Prostate gland (tissue), 2 donors: ENCODE data around the gene DOCK10. TPM values are rescaled to one million over a fixed set of nuclear protein-coding genes. Genes with fewer than 3 reads are reported as not detected.

Source experiments
- DNase-seq: peaks from one replicate; pipeline ENCODE4 v3.0.0-alpha.2; 2019; ENCODE audit warnings: low spot score
- H3K27ac ChIP-seq, 2 donors: fragments of 200-600 bp; sonication (generic); 2 replicates each; pipeline ENCODE4 v1.5.1; 2017 to 2019
- H3K27me3 ChIP-seq: fragments of 200-600 bp; sonication (generic); replicated peaks from 2 replicates; pipeline ENCODE4 v1.5.1; 2019; ENCODE audit not compliant: insufficient read depth
- H3K36me3 ChIP-seq, 2 donors: fragments of 200-600 bp; sonication (generic); 1 replicate in 1 of 2; 2 replicates in 1 of 2; pipeline versions ENCODE4 v1.5.1 to v1.8.1; 2017 to 2019
- H3K4me1 ChIP-seq: fragments of 200-600 bp; sonication (generic); replicated peaks from 2 replicates; pipeline ENCODE4 v1.5.1; 2019
- H3K4me3 ChIP-seq, 2 donors: fragments of 200-600 bp; sonication (generic); 2 replicates each; pipeline ENCODE4 v1.5.1; 2017 to 2019
- H3K9me3 ChIP-seq: fragments of 200-600 bp; sonication (generic); 2 replicates; pipeline ENCODE4 v1.5.1; 2017
- POLR2A ChIP-seq: fragments of 450-650 bp; IDR thresholded peaks from one replicate; pipeline ENCODE4 v1.6.1; 2016; ENCODE audit warnings: antibody characterized with exemption, mild to moderate bottlenecking
- POLR2AphosphoS5 ChIP-seq: sonication (generic); formaldehyde crosslinking; IDR thresholded peaks from one replicate; pipeline ENCODE4 v1.6.1; 2017; ENCODE audit warnings: antibody characterized with exemption
- WGBS: methylation state at CpG from one replicate; pipeline ENCODE4 v1.1.5; 2018; 5-methylcytosine and 5-hydroxymethylcytosine counted together
- intact Hi-C: fragments of 100-400 bp; cut with DNase I; formaldehyde crosslinking; loops from one replicate; pipeline ENCODE4 v1.14.2; 2022
- total RNA-seq, 2 donors: library from RNA; depleted of rRNA; stranded (reverse); fragments of >200 nt; gene quantifications; one replicate each; pipeline ENCODE4 v1.1.0, GENCODE V29; 2016
- TF ChIP-seq, protein P1 (sequence below), 4 experiments: fragments of 200-600 bp in 2 of 4; fragments of 450-650 bp in 2 of 4; sonication (generic) in 2 of 4; IDR thresholded peaks; 1 replicate in 3 of 4; 2 replicates in 1 of 4; pipeline ENCODE4 v1.5.1; 2016 to 2019; ENCODE audit warnings: antibody characterized with exemption in 4 of 4, mild to moderate bottlenecking in 2 of 4, moderate library complexity in 2 of 4

The DOCK10 gene
- total RNA-seq, 2 donors from 2014 or later: 4.8 to 6.2 TPM

DNA sequence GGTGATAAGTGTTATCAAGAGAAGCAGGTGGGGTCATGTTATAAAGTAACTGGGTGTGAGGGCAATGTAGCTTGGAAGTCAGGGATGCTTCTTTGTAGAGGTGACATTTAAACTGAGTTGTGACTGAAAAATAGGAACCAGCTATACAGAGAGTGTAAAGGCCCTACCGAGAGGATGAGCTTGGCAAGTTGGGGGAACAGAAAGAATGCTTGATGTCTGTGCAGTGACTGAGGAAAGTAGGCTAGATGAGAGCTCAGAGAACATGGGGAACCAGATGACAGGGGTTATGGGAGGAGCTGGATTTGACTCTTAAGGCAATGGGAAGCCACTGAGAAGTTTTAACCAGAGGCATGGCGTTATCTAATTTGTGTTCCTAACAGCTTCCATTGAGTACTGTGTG is 115.3 kb downstream of the DOCK10 start:
- no peaks in the 10 kb centered on the region for H3K36me3 ChIP-seq
- TF ChIP-seq, protein P1, sequence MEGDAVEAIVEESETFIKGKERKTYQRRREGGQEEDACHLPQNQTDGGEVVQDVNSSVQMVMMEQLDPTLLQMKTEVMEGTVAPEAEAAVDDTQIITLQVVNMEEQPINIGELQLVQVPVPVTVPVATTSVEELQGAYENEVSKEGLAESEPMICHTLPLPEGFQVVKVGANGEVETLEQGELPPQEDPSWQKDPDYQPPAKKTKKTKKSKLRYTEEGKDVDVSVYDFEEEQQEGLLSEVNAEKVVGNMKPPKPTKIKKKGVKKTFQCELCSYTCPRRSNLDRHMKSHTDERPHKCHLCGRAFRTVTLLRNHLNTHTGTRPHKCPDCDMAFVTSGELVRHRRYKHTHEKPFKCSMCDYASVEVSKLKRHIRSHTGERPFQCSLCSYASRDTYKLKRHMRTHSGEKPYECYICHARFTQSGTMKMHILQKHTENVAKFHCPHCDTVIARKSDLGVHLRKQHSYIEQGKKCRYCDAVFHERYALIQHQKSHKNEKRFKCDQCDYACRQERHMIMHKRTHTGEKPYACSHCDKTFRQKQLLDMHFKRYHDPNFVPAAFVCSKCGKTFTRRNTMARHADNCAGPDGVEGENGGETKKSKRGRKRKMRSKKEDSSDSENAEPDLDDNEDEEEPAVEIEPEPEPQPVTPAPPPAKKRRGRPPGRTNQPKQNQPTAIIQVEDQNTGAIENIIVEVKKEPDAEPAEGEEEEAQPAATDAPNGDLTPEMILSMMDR (IDR thresholded peaks at IDR 0.05): no peak
- TF ChIP-seq POLR2A: no peak
- no peak for TF ChIP-seq POLR2AphosphoS5
- H3K9me3 ChIP-seq: no peaks in the 10 kb centered on the region
- intact Hi-C loops: no loop called here
- DNase-seq: no peak
- H3K27ac ChIP-seq: no peak overlapping the region
- H3K4me3 ChIP-seq: no peak overlapping the region
- H3K27me3 ChIP-seq: no peaks in the 10 kb centered on the region
- 82% methylated on average over 2 of the region's 2 CpGs for whole genome bisulfite sequencing
- H3K4me1 ChIP-seq: peaks cover 4% of the 10 kb centered on the region

DNA sequence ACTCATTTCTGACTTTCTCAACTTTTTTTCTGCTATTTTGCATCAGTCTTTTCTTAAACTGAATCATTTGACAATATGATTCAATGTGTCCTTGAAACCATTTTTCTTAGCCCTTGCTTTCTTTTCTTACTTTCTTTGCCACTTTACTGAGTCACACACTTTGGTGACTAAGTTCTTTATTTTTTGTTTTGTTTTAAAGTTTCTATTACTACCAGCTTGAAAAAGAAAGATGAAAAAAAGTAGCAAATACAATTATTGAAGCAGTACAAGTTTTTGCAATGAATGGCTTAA is 116.5 kb downstream of the DOCK10 start:
- Histone ChIP-seq H3K4me3 (no peak overlapping the region), H3K27me3 (no peaks in the 10 kb centered on the region), H3K36me3 (no peaks in the 10 kb centered on the region), H3K27ac (no peak overlapping the region), H3K4me1 (peaks cover 4% of the 10 kb centered on the region), H3K9me3 (no peaks in the 10 kb centered on the region)
- no peak for DNase-seq
- intact Hi-C loops: no loop called here
- TF ChIP-seq, protein P1 (IDR thresholded peaks at IDR 0.05): no peak
- TF ChIP-seq POLR2A (no peak), POLR2AphosphoS5 (no peak)

DNA sequence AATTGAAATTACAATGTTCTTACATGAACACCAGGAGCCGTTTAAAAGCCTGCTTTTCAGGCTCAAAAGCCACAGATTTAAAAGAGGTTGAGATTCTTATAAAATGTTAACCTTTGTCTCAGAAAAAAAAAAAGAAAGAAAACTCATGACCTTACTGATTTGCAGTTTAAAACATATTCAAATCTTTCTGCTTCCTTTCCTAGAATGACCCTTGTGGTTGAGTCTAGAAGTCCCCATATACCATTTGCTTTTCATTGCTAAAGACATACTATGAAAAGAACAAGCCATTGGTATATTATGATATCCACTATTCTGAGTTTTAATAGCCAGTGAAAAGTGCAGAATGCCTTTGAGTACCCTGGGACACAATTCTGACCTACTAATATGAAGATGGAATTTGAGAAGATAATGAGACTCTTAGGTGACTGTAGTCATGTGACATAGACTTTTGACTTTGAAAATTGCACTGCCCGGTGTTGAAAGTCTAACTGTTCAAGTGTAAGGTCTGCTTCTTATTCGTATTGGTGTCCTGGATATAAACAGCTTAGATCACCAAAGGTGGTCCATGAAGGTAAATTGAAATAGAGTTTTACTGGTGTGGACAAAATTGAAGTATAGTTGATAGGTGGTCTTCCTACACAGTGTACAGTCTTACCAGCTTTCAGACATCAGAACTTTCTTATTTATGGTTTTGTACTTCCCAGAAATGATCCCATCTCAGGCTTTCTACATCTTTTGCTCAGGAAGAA is 117.0 kb downstream of the DOCK10 start:
- H3K4me1 ChIP-seq: peaks cover 4% of the 10 kb centered on the region
- intact Hi-C loops: no loop called here
- WGBS: 83% methylated on average over 3 of the region's 3 CpGs

DNA sequence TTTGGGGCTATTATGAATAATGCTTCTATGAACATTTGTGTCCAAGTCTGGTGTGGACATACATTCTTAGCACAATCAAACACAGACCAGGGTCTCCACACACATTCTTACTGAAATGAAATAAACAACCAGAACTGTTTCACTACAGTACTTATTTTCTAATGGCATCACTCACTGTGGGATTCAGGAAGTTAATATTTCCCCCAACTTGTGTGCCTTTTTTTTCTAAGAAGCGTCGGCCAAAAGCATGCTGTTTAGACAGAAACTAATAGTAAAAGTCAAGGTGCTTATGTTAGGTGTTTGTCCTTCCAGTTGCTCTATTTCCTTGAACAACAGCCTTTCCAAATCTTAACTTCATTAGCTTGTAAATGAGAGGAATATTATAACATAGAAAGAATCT is 117.6 kb downstream of the DOCK10 start:
- Histone ChIP-seq H3K36me3 (no peaks in the 10 kb centered on the region), H3K27ac (no peak overlapping the region), H3K27me3 (no peaks in the 10 kb centered on the region), H3K9me3 (no peaks in the 10 kb centered on the region), H3K4me3 (no peak overlapping the region), H3K4me1 (peaks cover 4% of the 10 kb centered on the region)
- intact Hi-C loops: no loop called here
- TF ChIP-seq POLR2A (no peak), POLR2AphosphoS5 (no peak)
- TF ChIP-seq, protein P1 (IDR thresholded peaks at IDR 0.05): no peak
- whole genome bisulfite sequencing: 72% methylated on average over 2 of the region's 2 CpGs
- DNase-seq: no peak

More for the DNA sequence above, 117.0 kb downstream of the DOCK10 start:
- TF ChIP-seq POLR2A: no peak
- TF ChIP-seq, protein P1 (IDR thresholded peaks at IDR 0.05): no peak
- no peak for TF ChIP-seq POLR2AphosphoS5
- no peaks in the 10 kb centered on the region for H3K27me3 ChIP-seq
- no peaks in the 10 kb centered on the region for H3K9me3 ChIP-seq
- no peak overlapping the region for H3K4me3 ChIP-seq
- DNase-seq: no peak
- H3K36me3 ChIP-seq: no peaks in the 10 kb centered on the region
- no peak overlapping the region for H3K27ac ChIP-seq

DNA sequence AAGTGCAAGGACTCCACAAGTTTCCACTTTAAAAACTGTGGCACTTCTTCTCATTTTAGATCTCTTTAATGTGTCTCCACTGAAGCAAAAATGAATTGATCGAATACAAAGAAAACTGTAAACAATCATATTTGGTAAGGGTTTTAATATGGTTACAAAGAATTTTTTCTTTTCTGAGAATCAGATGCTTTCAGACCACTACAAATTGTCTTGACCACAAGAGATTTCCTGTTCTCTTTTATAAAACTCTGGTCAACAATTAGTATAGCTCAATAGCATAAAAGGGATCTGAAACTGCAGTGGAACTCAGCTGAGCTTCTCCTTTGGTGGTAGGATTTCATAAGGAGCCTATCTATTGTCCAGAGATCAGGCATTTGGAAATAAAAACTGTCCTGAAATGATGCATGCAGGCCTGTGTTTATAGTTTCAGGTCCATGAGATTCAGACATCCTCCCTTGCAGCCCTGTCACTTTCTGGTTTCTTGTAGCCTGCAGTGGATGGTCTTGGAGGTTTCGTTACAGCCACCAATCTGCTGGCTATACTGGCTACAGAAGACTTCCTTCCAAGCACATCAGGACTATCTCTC is 120.0 kb downstream of the DOCK10 start:
- Histone ChIP-seq H3K27ac (no peak overlapping the region), H3K9me3 (no peaks in the 10 kb centered on the region), H3K36me3 (no peaks in the 10 kb centered on the region), H3K4me1 (no peaks in the 10 kb centered on the region), H3K27me3 (no peaks in the 10 kb centered on the region), H3K4me3 (no peak overlapping the region)
- no peak for DNase-seq
- WGBS: 86% methylated on average over 2 of the region's 2 CpGs
- intact Hi-C loops: no loop called here
- TF ChIP-seq, protein P1 (IDR thresholded peaks at IDR 0.05): no peak
